ENCODE data around the gene HIBADH.

Gene HIBADH

DNA sequence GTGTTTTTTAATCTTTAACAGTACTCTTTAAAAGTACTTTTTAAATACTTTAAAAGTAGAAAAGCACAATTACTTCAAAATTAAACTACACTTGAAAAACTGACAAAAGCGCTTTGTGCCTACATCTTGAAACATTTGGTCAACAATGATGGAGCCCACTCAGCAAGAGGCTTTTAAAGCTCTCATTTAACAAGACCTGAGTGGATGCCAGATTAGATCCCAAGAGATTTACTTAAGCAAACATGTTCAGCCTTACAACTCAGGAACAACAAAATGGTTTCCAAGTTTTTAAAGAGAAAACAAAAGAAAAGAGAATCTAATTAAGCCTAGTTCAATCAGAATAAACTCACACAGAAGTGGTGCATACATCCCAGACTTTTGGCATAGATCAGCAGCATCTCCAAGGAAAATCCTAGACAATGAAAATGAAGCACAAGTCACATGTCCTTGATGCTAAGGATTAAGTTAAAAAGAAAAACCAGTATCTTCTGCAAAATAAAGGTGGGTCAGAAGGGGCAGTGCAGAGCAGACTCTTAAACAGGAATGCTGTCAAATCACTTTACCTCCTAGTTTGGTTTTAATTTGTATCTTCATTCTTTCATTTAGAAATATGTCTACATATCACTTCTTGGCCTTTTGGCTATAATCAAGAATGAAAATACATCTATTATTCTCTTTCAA lies 26.2 kb downstream of the HIBADH start:
- Mint-ChIP-seq H3K4me1 (ENCODE audit: low read depth) (peaks cover 33% of the 10 kb centered on the region), H3K9me3 (no peaks in the 10 kb centered on the region), H3K27ac (no peak overlapping the region), H3K27me3 (no peaks in the 10 kb centered on the region), H3K4me3 (no peak overlapping the region), H3K36me3 (ENCODE audit: low read depth) (peaks cover 43% of the 10 kb centered on the region)
- DNase-seq, result no peak

DNA sequence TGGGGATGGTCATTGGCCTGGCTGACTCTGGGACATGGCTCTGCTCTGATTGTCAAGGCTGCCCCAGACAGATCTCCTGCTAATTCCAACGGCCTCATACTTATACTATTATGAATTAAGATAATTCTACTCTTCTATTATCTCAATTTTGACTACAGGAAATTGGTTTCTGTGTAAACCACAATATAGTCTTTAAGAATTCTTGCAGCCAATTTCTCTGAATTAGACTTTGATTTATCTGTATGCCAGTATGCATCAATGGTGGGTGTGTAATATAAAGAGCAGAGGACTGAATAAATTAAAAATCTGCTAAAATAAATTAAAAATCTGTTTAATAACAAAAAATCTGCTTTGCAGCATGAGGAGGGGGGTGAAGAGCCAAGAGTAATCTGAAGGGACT lies 27.0 kb downstream of the HIBADH start:
- no peak for DNase-seq
- H3K9me3 Mint-ChIP-seq, result no peaks in the 10 kb centered on the region
- no peak overlapping the region for H3K27ac Mint-ChIP-seq
- no peaks in the 10 kb centered on the region for H3K27me3 Mint-ChIP-seq
- H3K4me1 Mint-ChIP-seq (ENCODE audit: low read depth), result peaks cover 29% of the 10 kb centered on the region
- H3K36me3 Mint-ChIP-seq (ENCODE audit: low read depth), result peaks cover 46% of the 10 kb centered on the region
- H3K4me3 Mint-ChIP-seq, result no peak overlapping the region

DNA sequence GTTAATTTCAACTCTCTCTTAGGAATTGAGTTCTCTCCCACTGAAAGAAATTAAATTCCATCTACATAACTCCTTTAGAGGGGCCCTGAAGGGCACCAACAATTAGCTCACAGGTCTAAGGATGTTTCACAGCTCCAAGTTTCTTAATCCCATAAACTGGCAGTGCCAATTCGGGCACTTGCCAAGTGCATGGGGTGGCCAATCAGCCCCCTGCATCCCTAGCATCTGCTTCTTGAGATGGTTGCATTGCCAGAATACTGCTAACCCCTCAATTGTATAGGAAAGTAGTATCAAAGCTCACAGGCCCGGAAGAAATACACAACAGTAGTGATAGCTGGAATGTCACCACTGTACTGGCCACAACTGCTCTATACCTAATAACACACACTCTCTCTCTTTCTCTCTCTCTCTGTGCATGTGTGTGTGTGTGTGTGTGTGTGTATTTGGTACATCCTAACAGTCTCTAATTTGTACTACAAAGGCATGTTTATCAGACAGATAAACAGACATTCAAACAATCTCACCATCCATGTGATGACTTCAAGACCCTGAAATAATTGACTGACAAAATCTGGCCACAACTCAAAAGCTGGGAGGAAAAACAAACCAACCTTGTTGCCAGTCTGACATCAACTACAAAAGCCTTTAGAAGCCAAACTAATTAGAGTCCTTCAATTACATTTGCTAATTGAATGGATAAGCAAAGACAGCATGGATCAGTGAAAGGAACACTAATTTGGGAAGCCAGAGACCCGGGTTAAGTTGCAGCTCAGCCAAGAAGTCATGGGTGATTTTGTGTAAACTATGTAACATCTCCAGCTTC lies 27.8 kb downstream of the HIBADH start:
- Mint-ChIP-seq H3K4me3 (no peak overlapping the region), H3K27me3 (no peaks in the 10 kb centered on the region), H3K4me1 (ENCODE audit: low read depth) (peaks cover 29% of the 10 kb centered on the region), H3K9me3 (no peaks in the 10 kb centered on the region), H3K27ac (no peak overlapping the region), H3K36me3 (ENCODE audit: low read depth) (peaks cover 43% of the 10 kb centered on the region)
- no peak for DNase-seq

DNA sequence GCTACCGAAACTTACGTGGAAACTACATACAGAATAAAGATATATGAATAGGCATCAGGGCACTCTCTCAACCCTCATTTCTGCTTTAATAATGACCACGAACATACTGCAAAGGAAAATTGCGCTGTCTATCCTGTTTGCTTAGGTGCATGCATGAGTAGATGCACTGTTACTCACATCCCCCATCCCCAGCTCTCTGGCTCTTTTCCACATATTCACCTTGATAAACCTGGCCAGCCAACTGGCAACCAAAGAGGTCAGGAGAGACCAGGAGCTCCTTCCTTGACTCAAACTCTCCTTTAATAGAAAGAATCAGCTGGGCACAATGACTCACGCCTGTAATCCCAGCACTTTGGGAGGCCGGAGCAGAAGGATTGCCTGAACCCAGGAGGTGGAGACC lies 29.6 kb downstream of the HIBADH start:
- no peak for DNase-seq
- Mint-ChIP-seq H3K4me3 (no peak overlapping the region), H3K4me1 (ENCODE audit: low read depth) (peaks cover 26% of the 10 kb centered on the region), H3K9me3 (no peaks in the 10 kb centered on the region), H3K36me3 (ENCODE audit: low read depth) (peaks cover 38% of the 10 kb centered on the region), H3K27ac (no peak overlapping the region), H3K27me3 (no peaks in the 10 kb centered on the region)

DNA sequence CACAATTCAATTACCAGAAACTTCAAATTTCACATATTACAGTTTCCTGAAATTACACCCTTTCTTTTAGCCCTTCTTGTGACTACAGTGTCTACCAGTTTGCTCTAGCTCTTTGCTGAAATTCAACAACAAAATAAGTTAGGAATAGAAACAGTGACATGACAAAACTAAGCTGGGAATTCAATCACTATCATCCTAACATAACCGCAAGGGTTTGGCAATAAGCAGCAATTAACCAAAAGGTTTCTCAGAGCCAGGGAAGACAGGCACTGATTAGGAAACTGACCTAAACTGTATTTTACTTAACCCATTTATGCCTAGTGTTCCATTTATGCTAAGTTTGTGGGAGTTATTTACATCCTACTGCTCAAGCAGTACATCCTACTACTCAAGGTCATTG lies 31.3 kb downstream of the HIBADH start:
- no peak overlapping the region for H3K4me3 Mint-ChIP-seq
- H3K27ac Mint-ChIP-seq, result no peak overlapping the region
- H3K36me3 Mint-ChIP-seq (ENCODE audit: low read depth), result peaks cover 48% of the 10 kb centered on the region
- peaks cover 16% of the 10 kb centered on the region for H3K4me1 Mint-ChIP-seq (ENCODE audit: low read depth)
- DNase-seq, result no peak
- H3K27me3 Mint-ChIP-seq, result no peaks in the 10 kb centered on the region
- H3K9me3 Mint-ChIP-seq, result no peaks in the 10 kb centered on the region

DNA sequence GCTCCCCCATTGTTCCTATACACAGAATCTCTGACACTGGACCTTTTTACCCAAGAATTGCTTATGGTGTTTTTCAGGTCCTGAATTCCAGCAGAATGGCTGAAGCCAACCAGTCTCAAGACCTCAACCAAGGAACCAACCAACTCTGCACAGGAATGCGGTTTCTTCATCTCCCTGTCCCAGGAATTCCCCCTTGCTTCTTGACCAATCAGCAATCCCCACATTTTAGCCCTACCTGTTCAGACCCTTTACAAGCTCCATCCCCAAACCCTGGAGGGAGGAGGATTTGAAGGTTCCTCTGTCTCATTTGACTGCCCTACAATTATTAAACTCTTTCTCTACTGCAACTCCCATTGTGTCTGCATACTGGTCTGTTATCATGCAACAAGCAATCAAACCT lies 35.5 kb downstream of the HIBADH start:
- Mint-ChIP-seq H3K27ac (no peak overlapping the region), H3K27me3 (no peaks in the 10 kb centered on the region), H3K4me3 (no peak overlapping the region), H3K9me3 (peaks cover 14% of the 10 kb centered on the region), H3K36me3 (ENCODE audit: low read depth) (peaks cover 65% of the 10 kb centered on the region), H3K4me1 (ENCODE audit: low read depth) (no peaks in the 10 kb centered on the region)
- no peak for DNase-seq

DNA sequence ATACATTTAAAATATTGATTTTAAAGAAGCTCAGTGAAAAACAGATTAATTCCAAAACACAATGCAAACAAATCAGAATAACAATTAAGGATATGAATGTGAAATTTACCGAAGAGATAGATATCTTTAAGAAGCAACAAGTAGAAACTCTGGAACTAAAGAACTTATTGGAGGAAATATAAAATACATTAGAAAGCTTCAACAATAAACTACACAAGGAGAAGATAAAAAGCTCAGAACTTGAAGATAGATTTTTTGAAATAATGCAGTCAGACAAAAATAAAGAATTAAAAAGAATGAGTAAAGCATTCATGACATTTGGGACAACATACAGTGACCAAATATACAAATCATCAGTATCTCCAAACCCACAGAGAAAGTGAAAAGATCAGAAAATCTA lies 43.2 kb downstream of the HIBADH start:
- Mint-ChIP-seq H3K27ac (no peak overlapping the region), H3K27me3 (no peaks in the 10 kb centered on the region), H3K36me3 (ENCODE audit: low read depth) (peaks cover 76% of the 10 kb centered on the region), H3K9me3 (peaks cover 40% of the 10 kb centered on the region), H3K4me1 (ENCODE audit: low read depth) (no peaks in the 10 kb centered on the region), H3K4me3 (no peak overlapping the region)
- DNase-seq, result no peak

DNA sequence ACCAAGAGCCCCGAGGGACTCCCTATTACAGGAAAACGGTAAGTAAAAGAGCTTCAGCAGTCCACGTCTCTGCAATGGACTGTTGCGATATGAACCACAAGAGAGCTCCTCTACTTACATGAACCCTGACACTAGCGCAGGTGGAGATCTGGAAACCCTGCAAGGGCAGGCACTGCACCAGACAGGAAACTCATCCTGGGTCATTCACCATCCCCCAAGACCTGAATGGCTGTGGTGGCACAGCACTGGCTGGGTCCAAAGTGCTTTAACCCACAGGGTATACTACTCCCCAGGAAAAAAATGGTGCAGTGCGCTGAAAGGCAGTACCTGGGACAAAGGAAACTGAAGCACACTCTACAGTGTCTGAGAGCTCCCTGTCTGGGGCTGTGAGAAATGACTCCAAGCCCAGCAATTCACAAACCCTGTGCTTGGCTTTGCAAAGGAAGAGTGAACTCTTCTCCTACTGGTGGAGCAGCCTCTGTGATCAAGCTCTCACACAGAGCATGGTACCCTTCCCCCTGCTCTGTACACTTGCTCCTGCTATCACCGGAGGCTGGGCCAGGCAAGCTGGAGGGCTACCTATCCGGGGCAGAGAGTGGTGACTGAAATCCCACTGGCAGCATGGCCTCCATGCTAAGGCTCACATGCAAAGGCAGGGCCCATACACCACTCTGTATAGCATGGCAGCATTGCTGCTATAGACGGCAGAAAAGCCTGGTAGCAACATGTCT lies 44.9 kb downstream of the HIBADH start:
- H3K27me3 Mint-ChIP-seq, result no peaks in the 10 kb centered on the region
- peaks cover 33% of the 10 kb centered on the region for H3K9me3 Mint-ChIP-seq
- no peak overlapping the region for H3K27ac Mint-ChIP-seq
- H3K36me3 Mint-ChIP-seq (ENCODE audit: low read depth), result peaks cover 60% of the 10 kb centered on the region
- no peak for DNase-seq
- H3K4me1 Mint-ChIP-seq (ENCODE audit: low read depth), result no peaks in the 10 kb centered on the region
- H3K4me3 Mint-ChIP-seq, result no peak overlapping the region

DNA sequence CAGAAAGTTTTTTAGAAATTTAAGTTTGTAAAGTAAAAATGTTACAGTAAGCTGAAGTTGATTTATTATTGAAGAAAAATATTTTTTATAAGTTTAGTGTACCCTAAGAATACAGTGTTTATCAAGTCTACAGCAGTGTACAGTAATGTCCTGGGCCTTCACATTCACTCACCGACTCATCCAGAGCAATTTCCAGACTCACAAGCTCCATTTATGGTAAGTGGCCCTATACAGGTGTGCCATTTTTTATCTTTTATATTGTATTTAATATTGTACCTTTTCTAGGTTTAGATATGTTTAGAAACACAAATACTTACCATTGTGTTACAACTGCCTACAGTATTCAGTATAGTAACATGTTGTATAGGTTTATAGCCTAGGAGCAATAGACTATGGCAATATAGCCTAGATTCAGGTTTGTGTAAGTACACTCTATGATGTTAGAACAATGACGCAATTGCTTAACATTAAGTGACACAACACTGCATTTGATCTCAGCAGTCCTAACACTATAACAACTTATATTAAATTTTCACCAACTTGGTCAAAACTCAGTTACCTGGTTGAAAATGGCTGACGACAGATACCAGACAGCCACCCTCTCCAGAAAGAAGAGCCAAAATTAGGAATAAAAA lies 45.7 kb downstream of the HIBADH start:
- Mint-ChIP-seq H3K9me3 (peaks cover 25% of the 10 kb centered on the region), H3K4me1 (ENCODE audit: low read depth) (no peaks in the 10 kb centered on the region), H3K27ac (no peak overlapping the region), H3K27me3 (no peaks in the 10 kb centered on the region), H3K36me3 (ENCODE audit: low read depth) (peaks cover 53% of the 10 kb centered on the region), H3K4me3 (no peak overlapping the region)
- DNase-seq, result no peak

DNA sequence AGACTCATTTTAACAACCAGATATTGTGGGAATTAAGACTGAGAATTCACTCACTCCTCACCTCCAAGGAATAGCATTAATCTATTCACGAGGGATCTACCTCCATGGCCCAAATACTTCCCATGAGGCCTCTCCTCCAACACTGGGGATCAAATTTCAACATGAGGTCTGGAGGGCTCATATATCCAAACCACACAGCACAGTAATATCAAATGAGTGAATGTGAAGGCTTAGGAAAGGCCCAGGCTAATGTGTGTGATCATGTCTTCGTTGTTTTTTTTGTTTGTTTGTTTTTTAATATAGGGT lies 46.5 kb downstream of the HIBADH start:
- Mint-ChIP-seq H3K4me3 (no peak overlapping the region), H3K27me3 (no peaks in the 10 kb centered on the region), H3K27ac (no peak overlapping the region), H3K9me3 (peaks cover 24% of the 10 kb centered on the region), H3K4me1 (ENCODE audit: low read depth) (no peaks in the 10 kb centered on the region), H3K36me3 (ENCODE audit: low read depth) (peaks cover 45% of the 10 kb centered on the region)
- no peak for DNase-seq

DNA sequence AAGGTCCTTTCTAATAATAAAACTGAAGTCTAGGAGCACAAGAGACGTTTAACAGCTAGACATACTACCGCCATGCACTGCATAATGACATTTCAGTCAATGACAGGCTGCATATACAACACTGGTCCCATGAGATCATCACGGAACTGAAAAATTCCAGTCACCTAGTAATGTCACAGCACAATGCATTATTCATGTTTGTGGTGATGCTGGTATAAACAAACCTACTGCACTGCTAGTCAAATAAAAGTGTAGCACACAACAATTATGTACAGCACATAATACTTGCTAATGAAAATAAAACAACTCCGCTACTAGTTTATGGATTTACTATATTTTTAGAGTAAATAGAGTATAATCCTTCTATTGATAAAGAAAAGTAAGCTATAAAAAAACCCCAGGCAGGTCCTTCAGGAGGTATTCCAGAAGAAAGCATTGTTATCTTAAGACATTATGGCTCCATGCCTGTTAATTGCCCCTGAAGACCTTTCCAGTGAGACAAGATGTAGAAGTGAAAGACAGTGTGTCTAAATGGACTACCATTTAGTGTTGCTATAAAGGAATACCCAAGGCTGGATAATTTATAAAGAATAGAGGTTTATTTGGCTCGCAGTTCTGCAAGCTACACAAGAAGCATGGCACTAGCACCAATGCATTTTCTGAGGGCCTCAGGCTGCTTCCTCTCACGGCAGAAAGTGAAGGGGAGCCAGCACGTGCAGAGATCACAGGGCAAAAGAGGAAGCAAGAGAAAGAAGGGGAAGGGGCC lies 47.1 kb downstream of the HIBADH start:
- no peaks in the 10 kb centered on the region for H3K4me1 Mint-ChIP-seq (ENCODE audit: low read depth)
- no peak overlapping the region for H3K27ac Mint-ChIP-seq
- no peak for DNase-seq
- peaks cover 19% of the 10 kb centered on the region for H3K9me3 Mint-ChIP-seq
- H3K36me3 Mint-ChIP-seq (ENCODE audit: low read depth), result peaks cover 40% of the 10 kb centered on the region
- no peaks in the 10 kb centered on the region for H3K27me3 Mint-ChIP-seq
- H3K4me3 Mint-ChIP-seq, result no peak overlapping the region

DNA sequence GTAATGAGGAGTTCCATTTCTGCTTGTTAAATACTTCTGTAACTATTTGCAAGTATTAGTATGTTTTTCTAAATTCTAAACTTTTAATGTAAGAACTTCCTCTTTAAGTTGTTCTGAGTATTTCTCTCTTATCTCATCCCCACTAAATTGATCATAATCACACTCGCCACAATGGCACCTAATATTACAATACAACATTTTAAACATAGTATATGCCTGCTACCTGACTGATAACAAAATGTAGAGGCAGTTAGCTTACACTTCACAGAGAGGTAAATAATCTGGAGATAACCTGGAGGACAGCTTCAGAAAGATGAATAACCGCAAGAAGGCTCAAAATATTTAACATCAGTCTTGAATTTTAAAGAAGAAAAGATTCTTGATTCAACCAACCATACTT lies 48.6 kb downstream of the HIBADH start:
- Mint-ChIP-seq H3K4me3 (no peak overlapping the region), H3K9me3 (peaks cover 6% of the 10 kb centered on the region), H3K27ac (no peak overlapping the region), H3K36me3 (ENCODE audit: low read depth) (peaks cover 27% of the 10 kb centered on the region), H3K4me1 (ENCODE audit: low read depth) (no peaks in the 10 kb centered on the region), H3K27me3 (no peaks in the 10 kb centered on the region)
- DNase-seq, result no peak

DNA sequence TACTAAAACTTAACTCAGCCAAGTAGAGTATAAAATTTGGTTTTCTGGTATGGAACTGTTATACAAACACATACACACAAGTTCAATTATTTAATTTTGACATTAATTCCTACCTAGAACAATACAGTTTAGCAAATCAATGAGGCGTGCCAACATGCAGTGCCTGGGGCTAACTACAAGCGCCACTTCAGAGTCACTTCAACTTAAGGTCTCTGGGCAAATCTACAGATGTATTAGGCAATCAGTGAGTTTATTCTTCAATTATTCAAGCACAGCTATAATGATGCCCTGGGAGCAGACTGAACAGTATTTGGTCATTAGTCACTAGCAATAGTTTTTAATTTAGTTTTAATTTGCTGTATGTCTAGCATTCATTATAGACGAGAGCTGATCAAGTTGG lies 51.6 kb downstream of the HIBADH start:
- no peak for DNase-seq
- H3K9me3 Mint-ChIP-seq, result no peaks in the 10 kb centered on the region
- no peaks in the 10 kb centered on the region for H3K4me1 Mint-ChIP-seq (ENCODE audit: low read depth)
- H3K36me3 Mint-ChIP-seq (ENCODE audit: low read depth), result peaks cover 6% of the 10 kb centered on the region
- H3K27ac Mint-ChIP-seq, result no peak overlapping the region
- H3K4me3 Mint-ChIP-seq, result no peak overlapping the region
- no peaks in the 10 kb centered on the region for H3K27me3 Mint-ChIP-seq

DNA sequence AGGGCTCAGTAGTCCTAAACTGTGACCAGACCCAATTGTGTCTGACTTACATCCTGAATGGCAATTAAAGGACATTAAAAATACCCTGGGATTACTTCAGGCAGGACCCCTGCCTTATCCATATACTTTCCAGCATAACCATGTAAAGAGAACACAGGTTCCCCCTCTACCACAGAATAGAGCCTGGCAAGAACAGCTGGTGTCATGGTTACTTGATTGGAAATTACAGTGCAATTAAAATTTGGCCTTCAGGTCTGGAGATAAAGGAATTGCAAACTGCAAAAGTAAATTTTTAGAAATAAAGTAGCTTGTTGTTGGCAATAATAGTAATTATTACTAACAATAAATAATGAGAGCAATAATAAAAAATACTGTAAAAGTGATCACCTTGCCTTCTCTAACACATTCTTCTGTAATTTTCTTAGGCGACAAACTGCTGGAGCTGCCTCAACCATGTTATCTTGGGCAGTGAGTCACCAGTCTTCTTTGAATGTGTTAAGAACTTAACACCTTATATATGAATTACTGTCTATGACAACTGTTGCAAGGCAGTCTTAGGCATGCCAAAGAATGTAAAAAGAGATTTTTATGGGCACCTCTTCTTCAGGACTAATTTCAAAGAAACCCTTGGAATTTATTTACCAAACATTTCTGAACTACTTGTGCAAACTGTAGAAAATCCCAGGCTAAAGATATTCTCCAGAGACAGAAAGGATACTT lies 53.7 kb downstream of the HIBADH start:
- Mint-ChIP-seq H3K27ac (no peak overlapping the region), H3K27me3 (no peaks in the 10 kb centered on the region), H3K4me3 (no peak overlapping the region), H3K36me3 (ENCODE audit: low read depth) (no peaks in the 10 kb centered on the region), H3K4me1 (ENCODE audit: low read depth) (no peaks in the 10 kb centered on the region), H3K9me3 (no peaks in the 10 kb centered on the region)
- no peak for DNase-seq
